GM12874 (cell line): ENCODE results near the gene PASK.

ENCODE experiments used
- CTCF ChIP-seq: IDR thresholded peaks from 2 replicates; pipeline ENCODE4 v1.5.1; 2011; ENCODE audit warnings: low read depth, mild to moderate bottlenecking, control low read depth, low read length, moderate library complexity; ENCODE audit not compliant: insufficient read depth

PASK gene

DNA sequence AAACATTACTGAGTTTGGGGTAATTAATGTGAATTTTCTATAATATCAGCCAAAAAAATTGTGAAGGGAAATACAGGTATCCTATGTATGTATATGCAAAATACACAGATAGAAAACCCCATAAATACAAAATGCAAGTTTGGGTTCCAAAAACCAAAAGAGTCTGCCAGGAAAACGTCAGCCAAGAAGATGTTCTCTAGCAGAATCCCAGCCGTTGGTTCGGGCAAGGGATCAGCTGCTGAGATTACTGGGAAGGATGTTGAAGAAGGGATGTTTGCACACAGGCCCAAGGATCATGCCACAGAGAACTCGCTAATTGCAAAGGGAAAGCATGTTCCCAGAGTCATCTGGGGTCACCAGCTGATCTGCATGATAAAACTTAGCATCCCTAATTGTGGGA, 29.7 kb upstream of the PASK start:
- TF ChIP-seq CTCF, result no peak

- no peak for TF ChIP-seq CTCF
Observed at GRCh38 chr2:241177526-241178334, 28.5 kb upstream of the PASK start.

DNA sequence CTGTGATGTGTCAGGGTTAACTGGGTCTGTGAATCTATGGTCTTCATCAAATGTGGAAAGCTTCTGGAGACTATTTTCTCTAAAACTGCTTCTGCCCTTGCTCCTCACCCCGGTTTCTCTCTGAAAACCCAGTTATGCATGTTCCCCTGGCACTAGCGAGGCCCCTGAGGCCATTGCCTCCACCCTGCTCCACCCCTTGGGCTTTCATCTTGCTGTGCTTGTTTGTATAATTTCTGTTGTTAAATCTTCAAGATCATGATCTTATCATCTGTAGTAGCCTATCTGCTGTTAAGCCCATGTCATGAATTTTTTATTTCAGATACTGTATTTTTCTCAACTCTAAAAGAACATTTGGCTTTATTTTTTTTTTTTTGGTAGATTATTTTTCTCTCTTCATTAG, 24.3 kb upstream of the PASK start:
- TF ChIP-seq CTCF, result no peak

DNA sequence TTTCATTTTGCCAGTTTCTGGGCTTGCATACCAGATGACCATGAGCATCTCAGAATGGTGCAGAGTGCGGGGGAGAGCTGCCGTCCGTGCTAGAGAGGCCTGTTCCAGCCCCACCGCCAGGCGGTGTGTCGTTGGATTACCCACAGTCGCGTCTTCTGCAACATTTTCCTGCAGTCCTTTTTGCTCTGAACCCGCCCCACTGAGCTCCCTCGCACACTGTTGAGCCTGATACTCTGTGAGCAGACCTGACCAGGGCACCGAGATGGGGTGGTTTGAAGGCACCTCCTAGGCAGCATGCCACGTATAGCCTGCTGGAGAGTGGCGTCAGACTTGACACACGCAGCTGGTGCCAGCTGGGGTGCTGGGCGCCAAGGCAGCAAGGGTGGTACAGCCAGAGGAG, 19.1 kb upstream of the PASK start:
- no peak for TF ChIP-seq CTCF

- TF ChIP-seq CTCF, result no peak
Observed at GRCh38 chr2:241163601-241164118, 14.4 kb upstream of the PASK start.

- no peak for TF ChIP-seq CTCF
Observed at GRCh38 chr2:241161646-241162281, 12.5 kb upstream of the PASK start.

- no peak for TF ChIP-seq CTCF
Observed at GRCh38 chr2:241160318-241160717, 11.0 kb upstream of the PASK start.
